Hepatocyte (in vitro differentiated cells): ENCODE measurements around the gene SCYL2.
"Not testable (repeated sequence)": the region's sequence is repeated elsewhere in the genome, so short reads cannot be mapped to it uniquely, and the experiment has no call there.

Experiments used
- EZH2 ChIP-seq: fragments of 200-600 bp; sonication (generic); IDR thresholded peaks from 2 replicates; pipeline ENCODE4 v1.6.1; 2016; ENCODE audit warnings: antibody characterized with exemption, mild to moderate bottlenecking, borderline replicate concordance
- EZH2phosphoT487 ChIP-seq: fragments of 200-600 bp; sonication (generic); IDR thresholded peaks from one replicate; pipeline ENCODE4 v1.6.1; 2018; ENCODE audit warnings: antibody characterized with exemption, mild to moderate bottlenecking, low read depth, moderate library complexity; ENCODE audit not compliant: unreplicated experiment, severe bottlenecking
- TF ChIP-seq, protein P1 (sequence below): fragments of 200-600 bp; sonication (generic); IDR thresholded peaks from 2 replicates; pipeline ENCODE4 v1.5.1; 2016; ENCODE audit warnings: antibody characterized with exemption, mild to moderate bottlenecking; ENCODE audit not compliant: poor library complexity

DNA sequence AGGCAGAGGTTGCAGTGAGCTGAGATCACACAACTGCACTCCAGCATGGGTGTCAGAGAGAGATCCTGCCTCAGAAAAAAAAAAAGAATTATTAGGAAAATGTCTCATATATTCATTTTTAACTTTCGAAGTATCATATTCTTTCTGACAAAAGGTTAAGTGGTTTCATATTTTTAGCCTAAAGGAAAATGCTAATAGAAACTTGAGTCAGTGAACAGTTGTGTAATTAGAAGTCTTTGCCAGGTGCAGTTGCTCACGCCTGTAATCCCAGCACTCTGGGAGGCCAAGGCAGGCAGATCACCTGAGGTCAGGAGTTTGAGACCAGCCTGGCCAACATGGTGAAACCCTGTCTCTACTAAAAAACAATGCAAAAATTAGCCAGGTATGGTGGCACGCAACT lies 35.1 kb upstream of the SCYL2 start:
- TF ChIP-seq, protein P1, sequence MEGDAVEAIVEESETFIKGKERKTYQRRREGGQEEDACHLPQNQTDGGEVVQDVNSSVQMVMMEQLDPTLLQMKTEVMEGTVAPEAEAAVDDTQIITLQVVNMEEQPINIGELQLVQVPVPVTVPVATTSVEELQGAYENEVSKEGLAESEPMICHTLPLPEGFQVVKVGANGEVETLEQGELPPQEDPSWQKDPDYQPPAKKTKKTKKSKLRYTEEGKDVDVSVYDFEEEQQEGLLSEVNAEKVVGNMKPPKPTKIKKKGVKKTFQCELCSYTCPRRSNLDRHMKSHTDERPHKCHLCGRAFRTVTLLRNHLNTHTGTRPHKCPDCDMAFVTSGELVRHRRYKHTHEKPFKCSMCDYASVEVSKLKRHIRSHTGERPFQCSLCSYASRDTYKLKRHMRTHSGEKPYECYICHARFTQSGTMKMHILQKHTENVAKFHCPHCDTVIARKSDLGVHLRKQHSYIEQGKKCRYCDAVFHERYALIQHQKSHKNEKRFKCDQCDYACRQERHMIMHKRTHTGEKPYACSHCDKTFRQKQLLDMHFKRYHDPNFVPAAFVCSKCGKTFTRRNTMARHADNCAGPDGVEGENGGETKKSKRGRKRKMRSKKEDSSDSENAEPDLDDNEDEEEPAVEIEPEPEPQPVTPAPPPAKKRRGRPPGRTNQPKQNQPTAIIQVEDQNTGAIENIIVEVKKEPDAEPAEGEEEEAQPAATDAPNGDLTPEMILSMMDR, result not testable (repeated sequence)
- TF ChIP-seq EZH2phosphoT487, EZH2: not testable (repeated sequence)
